Posterior cingulate gyrus (tissue), 11 donors: ENCODE measurements around the gene FREM3.
"Not testable (repeated sequence)": the region's sequence is repeated elsewhere in the genome, so short reads cannot be mapped to it uniquely, and the experiment has no call there.

Experiments used
- DNase-seq, 10 donors: peaks; one replicate each; pipeline versions ENCODE4 v3.0.0 to v3.0.0-alpha.2; 2020 to 2021; ENCODE audit warnings: mixed read lengths in 3 of 10
- intact Hi-C: fragments of 100-400 bp; cut with DNase I; formaldehyde crosslinking; loops from one replicate; pipeline ENCODE4 v1.15.1; 2023

FREM3 gene

GRCh38 chr4:143700416-143701352 is at the start of gene FREM3:
TSS of gene FREM3 (minus strand) at chr4:143700675. CDS start at chr4:143700675, 0 bp downstream.
- intact Hi-C loops: no loop called here
- DNase-seq: peak in 7 of 10 donors; percentile 11 to 85 (median 30)

GRCh38 chr4:143745874-143746273 is 45.4 kb upstream of the FREM3 start:
- intact Hi-C loops: no loop called here
- no peak for DNase-seq

GRCh38 chr4:143743591-143743990 is 43.1 kb upstream of the FREM3 start:
- DNase-seq: no peak
- intact Hi-C loops: no loop called here

- DNase-seq: no peak
- intact Hi-C loops: no loop called here
These were observed 42.4 kb upstream of the FREM3 start for GRCh38 chr4:143742834-143743233.

- no peak for DNase-seq
- intact Hi-C loops: no loop called here
These were observed 36.4 kb upstream of the FREM3 start for GRCh38 chr4:143736861-143737260.

- DNase-seq, intact Hi-C loops: not testable (repeated sequence)
These were observed 35.6 kb upstream of the FREM3 start for GRCh38 chr4:143736061-143736460.

GRCh38 chr4:143728166-143728565 is 27.7 kb upstream of the FREM3 start:
- intact Hi-C loops: no loop called here
- no peak for DNase-seq

GRCh38 chr4:143726714-143727113 is 26.2 kb upstream of the FREM3 start:
- intact Hi-C loops: no loop called here
- DNase-seq: no peak

- no peak for DNase-seq
- intact Hi-C loops: no loop called here
These were observed 20.8 kb upstream of the FREM3 start for GRCh38 chr4:143721317-143721716.

GRCh38 chr4:143718748-143719147 is 18.3 kb upstream of the FREM3 start:
- intact Hi-C loops: not testable (repeated sequence)

GRCh38 chr4:143713955-143714625 is 13.6 kb upstream of the FREM3 start:
- intact Hi-C loops: no loop called here
- no peak for DNase-seq

More at GRCh38 chr4:143718748-143719147, 18.3 kb upstream of the FREM3 start:
- DNase-seq: not testable (repeated sequence)

- DNase-seq: no peak
- intact Hi-C loops: no loop called here
These were observed 13.1 kb upstream of the FREM3 start for GRCh38 chr4:143713553-143713952.

GRCh38 chr4:143712155-143712550 is 11.7 kb upstream of the FREM3 start:
- DNase-seq: no peak
- intact Hi-C loops: no loop called here

- DNase-seq: no peak
- intact Hi-C loops: no loop called here
These were observed 11.2 kb upstream of the FREM3 start for GRCh38 chr4:143711543-143712154.

GRCh38 chr4:143701365-143701764 is 890 bp upstream of the FREM3 start:
- intact Hi-C loops: no loop called here
- no peak for DNase-seq

- intact Hi-C loops: no loop called here
- DNase-seq: peak in 6 of 10 donors; percentile 14 to 86 (median 52)
These were observed 444 bp downstream of the FREM3 start for GRCh38 chr4:143700046-143700415.

GRCh38 chr4:143699331-143700045 is 987 bp downstream of the FREM3 start:
- intact Hi-C loops: no loop called here
- DNase-seq: peak in 3 of 10 donors; percentile 63 to 77 (median 64)

GRCh38 chr4:143693856-143694255 is 6.6 kb downstream of the FREM3 start:
- DNase-seq: no peak
- intact Hi-C loops: no loop called here

- DNase-seq: no peak
- intact Hi-C loops: no loop called here
These were observed 8.2 kb downstream of the FREM3 start for GRCh38 chr4:143692241-143692640.

- DNase-seq: no peak
- intact Hi-C loops: no loop called here
These were observed 21.0 kb downstream of the FREM3 start for GRCh38 chr4:143679434-143679833.
